ENCODE data around the gene MSI2.

The MSI2 gene

DNA sequence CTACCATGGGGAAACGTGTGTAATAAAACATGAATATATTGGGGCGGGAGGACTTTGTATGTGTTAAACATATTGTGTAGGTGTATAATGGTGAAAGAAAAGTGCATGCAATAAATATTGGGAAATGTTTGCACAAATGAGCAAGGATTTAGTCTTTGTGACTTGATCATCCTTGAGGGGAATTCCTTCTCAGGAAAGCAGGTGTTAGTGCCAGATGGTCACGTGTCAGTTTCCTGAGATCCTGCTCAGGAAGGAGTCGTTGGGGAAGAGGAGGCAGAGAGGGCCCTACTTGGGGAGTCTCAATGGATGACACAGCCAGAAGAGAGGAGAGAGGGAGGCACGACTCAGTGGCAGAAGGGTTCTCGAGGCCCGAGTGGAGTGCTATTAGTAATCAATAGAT, 53.2 kb downstream of the MSI2 start:
- Mint-ChIP-seq H3K9me3 (no peaks in the 10 kb centered on the region), H3K4me1 (peaks cover 45% of the 10 kb centered on the region), H3K27me3 (no peaks in the 10 kb centered on the region), H3K4me3 (no peak overlapping the region), H3K27ac (peak overlapping the region; percentile 28 to 35)
- ATAC-seq: no peak
- DNase-seq: no peak

GRCh38 chr17:57311281-57312216, 55.2 kb downstream of the MSI2 start:
- no peaks in the 10 kb centered on the region for H3K9me3 Mint-ChIP-seq
- H3K4me3 Mint-ChIP-seq: no peak overlapping the region
- DNase-seq (no peak), ATAC-seq (no peak)
- peaks cover 47% of the 10 kb centered on the region for H3K4me1 Mint-ChIP-seq
- H3K27ac Mint-ChIP-seq: peak overlapping the region in 1 of 2 donors; percentile 15
- no peaks in the 10 kb centered on the region for H3K27me3 Mint-ChIP-seq

DNA sequence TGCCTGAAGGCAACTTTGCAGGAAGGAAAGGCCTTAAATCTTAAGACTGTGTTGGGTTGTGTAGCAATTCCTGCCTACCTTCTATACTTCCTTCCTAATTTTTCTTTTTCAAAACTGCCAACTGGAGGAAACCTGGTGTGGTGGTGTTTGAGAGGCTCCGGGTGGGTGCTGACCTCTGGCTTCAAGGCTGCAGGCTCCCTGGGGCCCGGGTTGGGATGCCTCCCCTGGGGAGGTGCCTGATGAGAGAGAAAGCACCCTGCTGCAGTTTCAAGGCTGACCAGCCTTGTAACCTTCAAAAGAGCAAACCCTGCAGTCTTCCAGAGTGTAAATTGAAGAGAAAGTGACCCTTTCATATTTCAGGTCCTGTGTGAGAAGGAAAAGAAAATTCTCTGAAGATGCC, 55.9 kb downstream of the MSI2 start:
- H3K4me1 Mint-ChIP-seq: peaks cover 52% of the 10 kb centered on the region
- H3K4me3 Mint-ChIP-seq: no peak overlapping the region
- ATAC-seq: no peak
- H3K27me3 Mint-ChIP-seq: no peaks in the 10 kb centered on the region
- no peaks in the 10 kb centered on the region for H3K9me3 Mint-ChIP-seq
- no peak for DNase-seq
- H3K27ac Mint-ChIP-seq: no peak overlapping the region

DNA sequence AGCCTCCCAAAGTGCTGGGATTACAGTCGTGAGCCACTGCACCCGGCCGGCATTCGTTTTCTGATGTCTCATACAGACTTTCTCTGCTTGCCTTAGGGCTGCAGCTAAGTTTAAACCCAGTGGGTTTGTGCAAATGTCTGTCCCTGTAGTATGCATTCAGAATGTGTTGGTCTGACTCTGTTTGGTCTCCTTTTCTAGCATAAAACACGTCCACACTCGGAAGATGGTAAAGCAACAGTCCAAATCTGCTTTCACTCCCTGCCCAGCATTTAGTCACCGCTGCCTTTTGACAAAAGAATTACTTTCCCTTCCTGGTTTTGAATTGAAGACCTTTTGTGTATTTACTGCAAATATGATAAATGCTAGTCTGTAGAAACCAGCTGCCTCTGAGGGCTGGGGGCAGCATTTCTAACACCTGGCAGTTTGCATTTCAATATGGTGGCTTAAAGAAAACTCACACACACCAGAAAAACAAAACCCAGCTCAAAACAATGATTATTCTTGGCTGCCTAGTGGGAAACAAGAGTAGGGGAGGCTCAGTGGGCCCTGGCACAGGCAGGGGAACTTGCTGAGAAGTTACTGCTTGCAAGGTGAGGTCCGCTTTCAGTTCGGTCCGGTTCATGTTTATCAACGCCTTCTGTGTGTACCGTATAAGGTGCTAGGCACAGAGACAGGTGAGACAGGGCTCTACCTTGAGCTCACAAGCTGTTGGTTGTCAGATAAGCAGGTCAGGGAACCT, 56.9 kb downstream of the MSI2 start:
- no peaks in the 10 kb centered on the region for H3K9me3 Mint-ChIP-seq
- peak overlapping the region in 1 of 2 donors; percentile 69 for H3K27ac Mint-ChIP-seq
- H3K4me3 Mint-ChIP-seq: no peak overlapping the region
- H3K27me3 Mint-ChIP-seq: no peaks in the 10 kb centered on the region
- ATAC-seq (no peak), DNase-seq (no peak)
- H3K4me1 Mint-ChIP-seq: peaks cover 50% of the 10 kb centered on the region

DNA sequence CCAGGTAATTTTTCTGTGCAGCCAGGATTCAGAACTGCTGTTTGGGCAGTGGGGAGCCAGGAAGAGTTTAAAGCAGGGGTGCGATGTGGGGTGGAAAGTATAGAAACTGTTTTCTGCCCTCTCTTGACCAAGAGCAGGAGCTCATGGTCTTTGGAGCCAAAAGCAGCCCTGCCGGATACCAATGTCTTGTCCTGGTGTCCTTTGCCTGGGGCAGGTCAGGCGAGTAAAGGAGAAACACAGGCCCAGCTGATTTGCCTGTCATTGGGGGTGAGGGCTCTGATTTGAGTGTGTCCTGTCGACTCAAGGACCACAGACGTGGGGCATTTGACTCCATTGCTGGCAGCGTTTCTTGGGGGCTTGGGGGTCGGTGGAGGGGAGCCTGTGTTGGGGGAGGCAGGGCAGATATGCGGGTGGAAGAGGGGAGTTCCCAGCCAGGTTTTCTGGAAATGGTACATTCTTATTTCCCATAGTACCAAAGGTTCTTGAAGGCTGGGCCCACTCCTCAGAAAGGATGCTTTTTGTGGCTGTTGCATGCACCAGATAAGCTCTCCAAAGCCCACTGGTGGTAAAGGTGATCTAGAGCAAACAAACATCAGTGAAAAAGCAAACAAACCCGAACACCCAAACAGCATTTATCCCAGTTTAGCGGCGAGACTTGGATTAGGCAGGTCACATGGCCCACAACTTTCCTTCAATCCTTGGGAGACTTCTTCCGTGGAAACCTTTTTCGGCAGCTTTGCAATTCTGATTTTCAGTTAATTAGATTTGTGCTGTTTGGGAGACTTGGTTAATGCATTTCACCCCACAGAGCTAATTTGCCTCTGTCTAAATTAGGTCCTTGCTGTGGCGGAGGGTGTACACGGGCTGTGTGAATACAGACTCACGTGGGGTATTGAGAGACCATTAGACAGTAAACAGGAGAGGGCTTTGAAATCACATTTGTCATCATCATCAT, 59.0 kb downstream of the MSI2 start:
- ATAC-seq (no peak), DNase-seq (no peak)
- Mint-ChIP-seq H3K4me3 (no peak overlapping the region), H3K9me3 (no peaks in the 10 kb centered on the region), H3K27me3 (no peaks in the 10 kb centered on the region), H3K27ac (peak overlapping the region in 1 of 2 donors; percentile 88), H3K4me1 (peaks cover 37% of the 10 kb centered on the region)

- Mint-ChIP-seq H3K27me3 (no peaks in the 10 kb centered on the region), H3K4me1 (peaks cover 32% of the 10 kb centered on the region), H3K9me3 (no peaks in the 10 kb centered on the region), H3K4me3 (no peak overlapping the region), H3K27ac (no peak overlapping the region)
- ATAC-seq (no peak), DNase-seq (no peak)
Observed at GRCh38 chr17:57316361-57316760, 60.0 kb downstream of the MSI2 start.

DNA sequence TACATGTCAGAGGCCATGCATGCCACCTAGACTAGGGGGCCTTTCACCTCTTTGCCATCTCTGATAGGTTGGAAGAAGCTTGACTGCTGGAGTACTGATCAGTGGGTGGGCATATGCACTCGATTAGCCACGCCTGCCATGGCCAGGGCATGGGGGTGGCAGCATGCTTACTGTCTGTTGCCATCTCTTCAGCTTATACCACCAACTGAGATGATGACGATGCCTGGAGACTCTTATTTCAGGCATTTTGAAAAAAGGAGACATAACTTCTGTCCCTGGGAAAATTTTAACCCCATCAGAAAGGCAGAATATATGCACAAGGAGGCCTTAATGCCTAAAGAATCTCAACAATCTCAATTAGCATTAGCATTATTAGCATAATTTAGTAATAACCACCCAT, 60.8 kb downstream of the MSI2 start:
- ATAC-seq: no peak

DNA sequence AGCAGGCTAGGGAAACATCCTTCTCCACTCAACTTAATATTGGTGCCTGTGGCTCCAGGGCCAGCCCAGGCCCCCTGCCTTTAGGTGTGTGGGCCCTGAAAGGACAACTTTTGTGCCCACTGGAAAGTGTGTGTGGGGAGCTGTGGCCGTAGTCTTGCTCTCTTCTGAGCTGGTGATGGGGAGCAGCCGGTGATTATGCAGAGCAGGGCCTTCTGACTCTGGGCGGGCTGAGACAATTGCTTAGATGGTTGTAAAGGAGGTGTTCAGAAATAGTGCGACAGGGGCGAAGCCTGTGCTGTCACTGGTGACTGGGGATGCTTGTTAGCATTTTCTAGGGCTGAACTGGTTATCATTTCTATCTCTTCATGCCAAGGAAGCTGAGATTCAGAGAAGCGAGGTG, 62.6 kb downstream of the MSI2 start:
- no peak for ATAC-seq
- Mint-ChIP-seq H3K9me3 (no peaks in the 10 kb centered on the region), H3K27ac (no peak overlapping the region), H3K27me3 (no peaks in the 10 kb centered on the region), H3K4me3 (no peak overlapping the region), H3K4me1 (peaks cover 36% of the 10 kb centered on the region)
- DNase-seq: no peak

More for the DNA sequence above, 60.8 kb downstream of the MSI2 start:
- H3K27me3 Mint-ChIP-seq: no peaks in the 10 kb centered on the region
- H3K27ac Mint-ChIP-seq: no peak overlapping the region
- DNase-seq: no peak
- H3K4me3 Mint-ChIP-seq: no peak overlapping the region
- no peaks in the 10 kb centered on the region for H3K9me3 Mint-ChIP-seq
- peaks cover 34% of the 10 kb centered on the region for H3K4me1 Mint-ChIP-seq

DNA sequence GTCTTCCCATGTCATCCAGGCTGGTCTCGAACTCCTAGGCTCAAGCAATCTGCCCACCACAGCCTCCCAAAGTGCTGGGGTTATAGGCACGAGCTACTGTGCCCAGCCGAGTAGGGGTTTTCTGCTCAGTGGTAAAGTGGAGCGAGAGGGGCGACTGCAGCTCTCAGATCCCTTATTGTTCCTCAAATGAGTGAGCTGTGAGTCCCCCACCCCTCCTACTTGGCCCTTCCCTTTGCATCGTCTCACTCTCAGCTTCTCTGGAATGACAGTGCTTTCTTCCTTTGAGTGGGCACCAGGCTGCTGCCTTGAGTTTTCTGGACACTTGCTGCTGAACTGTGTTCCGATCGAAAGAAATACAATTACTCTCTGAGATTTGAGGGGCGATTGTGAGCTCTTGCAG, 63.5 kb downstream of the MSI2 start:
- peaks cover 35% of the 10 kb centered on the region for H3K4me1 Mint-ChIP-seq
- ATAC-seq: no peak
- H3K27me3 Mint-ChIP-seq: no peaks in the 10 kb centered on the region
- no peak for DNase-seq
- H3K9me3 Mint-ChIP-seq: no peaks in the 10 kb centered on the region
- no peak overlapping the region for H3K4me3 Mint-ChIP-seq
- H3K27ac Mint-ChIP-seq: no peak overlapping the region

DNA sequence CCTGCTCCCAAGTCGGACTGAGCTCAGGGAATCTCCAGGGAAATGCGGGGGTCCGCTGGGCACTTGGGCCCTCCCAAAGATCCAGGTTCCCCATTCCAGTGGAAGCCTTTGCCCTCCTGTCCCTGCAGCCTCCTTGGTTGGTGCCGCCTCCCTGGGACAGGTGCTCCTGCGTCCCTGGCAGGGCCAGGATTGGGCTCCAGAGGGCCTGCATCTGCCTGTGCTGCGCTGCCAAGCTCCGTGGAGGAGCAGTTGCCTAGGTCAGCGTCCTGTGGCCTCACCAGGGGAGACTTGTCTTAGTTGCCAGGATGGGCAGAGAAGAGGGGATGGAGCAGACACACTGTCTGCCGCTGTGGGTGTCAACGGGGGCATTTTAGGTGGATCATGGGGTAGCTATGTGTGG, 67.1 kb downstream of the MSI2 start:
- DNase-seq (no peak), ATAC-seq (no peak)
- no peaks in the 10 kb centered on the region for H3K27me3 Mint-ChIP-seq
- H3K9me3 Mint-ChIP-seq: no peaks in the 10 kb centered on the region
- no peak overlapping the region for H3K4me3 Mint-ChIP-seq
- H3K27ac Mint-ChIP-seq: no peak overlapping the region
- peaks cover 42% of the 10 kb centered on the region for H3K4me1 Mint-ChIP-seq

DNA sequence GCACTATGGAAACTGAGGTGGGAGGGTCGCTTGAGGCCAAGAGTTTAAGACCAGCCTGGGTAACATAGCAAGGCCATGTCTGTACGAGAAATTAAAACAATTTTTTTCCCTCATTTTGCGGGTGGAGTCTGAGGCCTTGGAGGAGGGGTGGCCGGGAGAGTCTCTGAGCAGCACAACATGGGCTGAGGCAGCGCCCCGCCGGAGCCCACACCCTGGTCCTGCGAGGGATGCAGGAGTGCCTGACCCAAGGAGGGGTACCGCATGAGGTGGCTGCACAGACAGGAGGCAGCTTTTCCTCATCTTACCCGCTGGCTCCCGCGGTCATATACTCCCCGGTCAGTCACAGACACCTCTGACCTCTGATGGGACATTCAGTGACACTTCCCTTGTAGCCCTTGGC, 67.7 kb downstream of the MSI2 start:
- H3K27me3 Mint-ChIP-seq: no peaks in the 10 kb centered on the region
- H3K27ac Mint-ChIP-seq: peak overlapping the region in 1 of 2 donors; percentile 66
- ATAC-seq: no peak
- no peaks in the 10 kb centered on the region for H3K9me3 Mint-ChIP-seq
- peaks cover 49% of the 10 kb centered on the region for H3K4me1 Mint-ChIP-seq
- DNase-seq: no peak
- no peak overlapping the region for H3K4me3 Mint-ChIP-seq

DNA sequence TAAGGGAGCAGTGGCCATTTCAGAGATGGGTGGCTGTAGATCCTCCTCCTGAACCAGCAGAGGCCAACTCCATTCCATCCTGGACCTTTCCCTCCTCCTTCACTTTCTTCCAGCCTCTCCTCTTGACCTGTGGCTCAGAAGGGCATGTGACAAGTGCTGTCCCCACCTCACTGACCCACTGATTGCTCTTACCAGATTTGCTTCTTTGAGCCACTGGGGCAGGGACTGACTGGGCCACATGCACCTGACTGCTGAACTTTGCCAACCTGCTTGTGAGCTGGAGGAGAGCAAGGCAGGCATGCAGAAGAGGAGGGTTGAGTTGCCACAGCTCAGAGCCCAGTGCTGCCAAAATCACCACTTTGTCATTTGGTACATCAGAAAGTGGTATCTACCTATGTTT, 68.3 kb downstream of the MSI2 start:
- Mint-ChIP-seq H3K4me1 (peaks cover 52% of the 10 kb centered on the region), H3K4me3 (no peak overlapping the region), H3K27me3 (no peaks in the 10 kb centered on the region), H3K27ac (no peak overlapping the region), H3K9me3 (no peaks in the 10 kb centered on the region)
- DNase-seq (no peak), ATAC-seq (no peak)

DNA sequence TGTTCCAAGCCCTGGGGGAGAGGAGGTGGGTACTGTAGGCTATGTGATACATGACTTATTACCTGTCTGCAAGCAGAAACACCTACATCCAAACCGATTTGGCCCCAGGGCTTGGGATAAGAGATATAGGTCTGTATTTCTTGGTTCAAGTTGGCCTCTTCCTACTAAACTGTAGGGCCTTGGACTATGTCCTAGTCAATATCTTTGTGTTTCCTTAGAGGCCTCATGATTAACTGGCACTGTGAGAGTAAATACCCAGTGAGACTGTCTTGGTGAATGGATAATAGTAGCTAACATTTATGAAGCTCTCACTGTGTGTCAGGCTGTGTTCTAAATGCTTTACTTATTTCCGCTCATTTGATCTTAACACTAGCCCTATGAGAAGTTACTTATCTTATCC, 70.0 kb downstream of the MSI2 start:
- no peaks in the 10 kb centered on the region for H3K27me3 Mint-ChIP-seq
- DNase-seq (no peak), ATAC-seq (no peak)
- no peaks in the 10 kb centered on the region for H3K9me3 Mint-ChIP-seq
- no peak overlapping the region for H3K4me3 Mint-ChIP-seq
- peaks cover 57% of the 10 kb centered on the region for H3K4me1 Mint-ChIP-seq
- peak overlapping the region in 1 of 2 donors; percentile 36 for H3K27ac Mint-ChIP-seq

- peaks cover 57% of the 10 kb centered on the region for H3K4me1 Mint-ChIP-seq
- DNase-seq (no peak), ATAC-seq (peak; percentile 78)
- peak overlapping the region in 1 of 2 donors; percentile 36 for H3K27ac Mint-ChIP-seq
- no peaks in the 10 kb centered on the region for H3K27me3 Mint-ChIP-seq
- H3K4me3 Mint-ChIP-seq: no peak overlapping the region
- H3K9me3 Mint-ChIP-seq: no peaks in the 10 kb centered on the region
Observed at GRCh38 chr17:57326764-57327163, 70.4 kb downstream of the MSI2 start.

DNA sequence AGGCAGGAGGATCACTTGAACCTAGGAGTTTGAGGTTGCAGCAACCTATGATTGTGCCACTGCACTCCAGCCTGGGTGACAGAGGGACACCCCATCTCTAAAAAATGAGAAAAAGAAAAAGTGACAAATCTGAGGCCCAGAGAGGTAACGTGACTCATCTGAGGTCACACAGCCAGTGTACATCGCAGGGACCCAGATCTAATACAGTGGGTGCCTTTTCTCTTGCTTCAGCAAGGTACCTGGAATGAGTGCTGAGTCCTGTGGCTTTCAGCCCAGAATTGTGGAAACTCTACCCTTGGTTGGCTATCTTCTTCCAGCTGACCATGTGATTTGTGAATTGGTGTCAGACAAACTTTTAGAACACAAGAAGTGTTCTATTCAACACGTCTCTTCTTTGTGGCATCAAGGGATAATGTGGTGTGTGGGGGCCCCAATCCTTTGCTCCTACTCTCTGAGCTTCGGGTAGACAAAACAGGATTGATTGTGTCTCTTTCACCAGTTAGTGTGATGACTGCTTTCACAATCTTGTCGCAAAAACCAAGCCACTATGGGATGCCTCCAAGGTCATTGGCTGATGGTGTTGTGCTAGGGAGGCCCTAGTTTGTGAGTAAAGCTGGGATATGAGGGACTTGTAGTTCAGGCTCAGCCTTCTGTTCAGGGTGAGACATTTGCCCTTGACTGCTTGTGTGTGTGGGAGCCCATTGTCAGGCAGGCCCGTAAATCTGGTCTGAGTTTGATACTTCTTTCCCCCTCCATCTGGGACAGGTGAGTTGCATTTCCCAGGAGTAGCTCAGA, 71.0 kb downstream of the MSI2 start:
- Mint-ChIP-seq H3K4me3 (no peak overlapping the region), H3K9me3 (no peaks in the 10 kb centered on the region), H3K27ac (no peak overlapping the region), H3K27me3 (no peaks in the 10 kb centered on the region), H3K4me1 (peaks cover 52% of the 10 kb centered on the region)
- DNase-seq (peak in 1 of 2 donors; percentile 13), ATAC-seq (peak; percentile 87)
